Epithelial cell of prostate (primary cell): ENCODE data around the gene GVQW3.

ENCODE experiments used
- DNase-seq: peaks from one replicate; pipeline ENCODE4 v3.0.0-alpha.2; 2011; ENCODE audit warnings: low read depth, low spot score
- H3K27ac ChIP-seq: fragments of 450-650 bp; 2 replicates; pipeline ENCODE4 v1.5.1; 2017; ENCODE audit warnings: mild to moderate bottlenecking

GVQW3 gene

DNA sequence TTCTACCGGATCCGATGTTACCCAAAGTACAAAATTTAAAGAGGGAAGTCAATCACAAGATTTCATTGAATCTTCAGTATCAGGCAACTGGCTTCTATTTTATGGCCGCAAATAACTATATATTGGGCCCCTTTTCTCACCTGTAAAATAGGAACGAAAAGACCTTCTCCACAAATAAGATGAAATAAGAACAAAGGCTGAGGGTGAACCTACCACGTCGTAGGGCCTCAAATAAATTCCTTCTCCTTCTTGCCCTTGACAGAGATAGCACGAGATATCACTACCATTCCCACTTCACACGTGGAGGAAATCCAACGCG lies 62.9 kb downstream of the GVQW3 start:
- DNase-seq: no peak
- peak overlapping the region; percentile 68 for H3K27ac ChIP-seq

DNA sequence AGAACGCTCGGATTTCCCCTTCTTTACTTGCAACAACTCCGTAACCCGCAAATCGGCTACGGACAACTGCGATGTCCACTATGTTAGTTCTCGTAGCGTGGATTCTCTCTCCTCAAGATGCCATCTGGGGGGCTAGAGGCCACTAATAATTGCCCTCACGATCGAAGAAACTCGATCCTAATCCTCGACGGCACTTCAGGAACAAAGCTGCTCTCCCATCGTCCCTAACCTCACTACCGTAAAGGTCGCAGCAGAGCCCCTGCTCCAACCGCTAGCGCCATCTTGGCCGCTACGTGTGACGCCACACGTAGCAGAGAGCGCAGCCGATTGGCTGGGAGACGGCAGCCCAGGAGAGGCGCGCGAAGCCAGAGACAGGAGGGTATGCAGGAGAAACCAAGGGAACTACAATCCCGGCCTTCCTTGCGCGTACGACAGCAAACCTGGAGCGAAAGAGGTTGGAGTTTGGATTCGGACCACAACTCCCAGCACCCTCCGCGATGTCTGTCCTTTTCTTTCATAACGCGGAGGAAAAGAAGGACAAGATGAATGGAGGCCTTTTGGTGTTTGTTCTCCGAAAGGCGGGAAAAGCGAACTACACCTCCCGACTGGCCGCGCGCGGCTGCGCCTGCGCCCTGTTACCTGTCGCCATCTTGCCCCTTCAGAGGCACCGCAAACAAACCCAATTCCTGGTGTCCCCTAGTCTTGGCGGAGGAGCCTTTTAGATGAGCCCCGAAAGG lies 63.4 kb downstream of the GVQW3 start, which contains the start of gene EMSY:
TSS of gene EMSY (plus strand) at position 635 of the 737 bp plus-strand sequence. CDS start 1,921 bp downstream, outside the sequence.
- DNase-seq: peak; percentile 100
- H3K27ac ChIP-seq: peak within 1 kb of the TSS; percentile 68

DNA sequence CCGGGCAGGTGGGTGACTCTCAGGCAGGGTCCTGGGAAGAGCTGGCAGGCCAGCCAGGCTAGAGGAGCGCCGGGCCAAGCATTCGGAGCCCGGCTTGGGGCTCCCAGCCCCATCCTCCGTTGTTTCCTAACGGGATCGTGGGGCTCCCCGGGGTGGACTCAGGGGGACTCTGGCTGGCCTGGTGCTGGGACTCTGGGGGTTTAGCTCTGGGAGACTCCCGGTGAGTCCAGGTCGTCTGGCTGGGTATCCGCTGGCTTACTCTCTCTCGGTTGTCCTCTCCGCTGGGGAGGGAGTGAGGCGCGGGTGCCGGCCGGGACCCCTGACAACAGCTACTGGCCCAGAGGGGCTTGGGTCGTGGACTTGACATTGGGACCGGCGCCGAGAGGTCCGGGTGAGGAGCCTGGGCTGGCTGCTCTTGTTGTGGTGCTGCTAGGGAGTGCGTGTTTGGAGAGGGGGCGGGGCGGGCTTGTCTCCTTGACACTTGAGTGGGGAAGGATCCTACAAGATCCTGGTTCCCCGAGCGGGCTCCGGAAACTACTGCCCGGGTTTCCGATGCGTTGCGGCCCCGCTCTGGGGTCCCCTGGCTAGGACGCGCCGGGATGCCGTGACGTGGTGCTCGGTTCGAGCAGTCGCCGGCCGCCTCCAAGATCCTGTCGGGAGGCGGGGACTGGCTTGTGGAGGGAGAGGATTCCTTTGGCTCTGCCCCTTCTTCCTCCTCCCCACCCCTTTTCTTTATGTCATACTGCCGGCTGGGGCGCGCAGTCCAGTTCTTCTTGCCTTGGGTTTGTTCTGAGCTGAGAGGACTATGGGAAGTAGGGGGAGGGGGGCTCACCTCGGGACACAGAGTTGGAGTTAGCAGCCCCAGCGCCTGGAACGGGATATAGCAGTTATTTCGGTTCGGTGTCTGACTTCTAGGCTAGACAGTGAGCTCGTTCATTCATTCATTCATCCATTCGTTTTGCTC lies 64.3 kb downstream of the GVQW3 start:
- peak; percentile 57 for DNase-seq
- H3K27ac ChIP-seq: peak overlapping the region; percentile 68

DNA sequence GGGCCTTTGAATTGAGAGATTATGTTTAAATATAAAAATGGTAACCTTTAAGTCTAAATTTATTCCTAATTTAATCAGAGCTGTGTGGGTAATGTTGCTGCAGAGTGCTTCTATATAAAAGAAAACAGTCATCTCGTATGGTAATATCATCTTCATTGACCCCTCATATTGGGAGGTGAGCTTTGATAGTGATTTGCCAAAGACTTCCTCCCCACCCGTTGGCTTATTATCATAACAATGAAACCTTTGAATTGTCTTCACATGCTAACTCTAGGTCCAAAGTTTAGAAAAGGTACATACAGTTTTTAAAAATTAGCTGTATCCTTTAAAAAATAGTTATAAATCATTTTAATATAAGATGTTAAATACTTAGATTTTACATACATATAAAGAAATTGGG lies 67.4 kb downstream of the GVQW3 start:
- H3K27ac ChIP-seq: no peak overlapping the region
- no peak for DNase-seq

DNA sequence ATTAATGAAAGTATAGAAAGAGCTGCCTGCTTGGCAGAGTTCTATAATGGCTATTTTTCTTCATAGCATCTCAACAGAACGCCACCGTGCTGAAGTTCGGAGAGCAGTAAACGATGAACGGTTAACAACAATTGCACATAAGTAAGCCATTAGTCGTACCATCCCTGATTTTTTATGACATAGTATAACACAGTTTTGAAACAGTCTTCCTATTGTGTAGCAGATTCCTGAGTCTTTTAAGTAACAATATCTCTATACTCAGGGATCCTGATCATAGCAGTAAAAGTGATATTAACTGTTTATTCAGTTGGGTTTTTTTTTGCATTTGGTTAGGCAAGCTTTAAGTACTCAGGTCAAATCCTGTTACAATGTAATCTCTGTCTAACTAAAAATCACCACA lies 72.1 kb downstream of the GVQW3 start:
- DNase-seq: no peak
- no peak overlapping the region for H3K27ac ChIP-seq

DNA sequence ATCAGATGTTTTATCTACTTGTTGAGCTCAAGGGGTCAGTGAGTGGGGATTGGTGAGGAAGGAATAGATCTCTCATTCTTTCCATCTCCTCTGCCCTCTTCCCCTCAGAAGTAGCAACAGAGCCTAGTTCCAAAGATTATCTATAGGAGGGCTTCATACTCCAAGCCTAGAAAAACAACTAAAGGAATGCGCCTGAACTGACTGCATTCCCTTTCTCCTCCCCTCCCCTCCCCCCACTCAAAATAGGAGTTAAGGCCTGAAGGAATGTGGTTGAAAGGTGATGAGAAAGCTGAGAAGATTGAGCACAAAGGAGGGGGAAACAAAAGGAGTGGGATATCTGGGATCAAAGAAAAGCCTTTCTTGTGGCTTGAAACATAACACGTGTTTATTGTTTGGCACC lies 74.2 kb downstream of the GVQW3 start:
- no peak overlapping the region for H3K27ac ChIP-seq
- DNase-seq: no peak

DNA sequence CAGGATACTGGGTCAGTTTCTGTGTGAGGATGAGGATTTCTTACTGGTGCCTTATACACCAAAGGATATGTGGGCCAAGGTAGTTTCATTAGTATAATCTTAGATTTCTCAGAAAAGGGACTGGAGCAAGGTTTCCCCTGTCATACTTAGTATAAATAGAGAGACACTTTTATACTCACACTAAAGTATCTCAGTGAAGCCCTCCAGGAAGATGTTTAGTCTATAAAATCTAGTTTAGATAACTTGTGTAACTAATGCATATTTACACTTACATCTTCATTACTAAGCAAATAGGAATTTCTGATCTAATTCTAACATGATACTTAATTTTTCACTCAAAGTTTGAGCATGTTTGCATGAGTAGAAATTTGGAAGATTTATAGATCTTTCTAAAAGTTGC lies 74.8 kb downstream of the GVQW3 start:
- no peak for DNase-seq
- H3K27ac ChIP-seq: no peak overlapping the region

DNA sequence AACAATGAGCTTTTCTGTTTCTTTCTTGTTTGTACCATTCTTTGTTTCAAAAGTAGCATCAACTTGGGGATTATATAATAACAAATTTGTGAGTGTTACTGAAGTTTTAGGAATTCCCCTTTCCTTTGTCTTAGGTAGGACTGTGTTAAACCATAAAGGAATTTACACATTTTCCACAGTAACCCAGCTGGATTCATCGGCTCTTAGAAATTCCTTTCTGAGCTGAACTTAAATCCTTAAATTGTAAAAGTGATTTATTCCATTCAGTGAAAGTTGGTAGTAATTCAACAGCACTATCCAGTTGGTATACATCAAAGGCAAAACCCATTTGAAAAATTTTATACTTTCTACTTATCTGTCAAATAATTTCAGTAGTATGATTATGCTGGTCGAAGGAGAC lies 75.4 kb downstream of the GVQW3 start:
- no peak overlapping the region for H3K27ac ChIP-seq
- DNase-seq: no peak
